Activated CD4-positive, alpha-beta T cell treated with anti-CD3 and anti-CD28 coated beads, Interleukin-2, amount 10 ng/mL, durations not matched to agents 7 days and 5 days (primary cell): ENCODE measurements around the gene EHMT1. TPM values are rescaled to one million over a fixed set of nuclear protein-coding genes. Genes with fewer than 3 reads are reported as not detected.

Experiments used
- CTCF ChIA-PET: fragments of 350-600 bp; sonication (Branson Sonifier 250); formaldehyde crosslinking; loops from one replicate; lab custom pipeline; 2021; ENCODE audit warnings: antibody characterized with exemption; lab: Charles Lee
- POLR2A ChIA-PET: fragments of 350-600 bp; sonication (Branson Sonifier 250); formaldehyde crosslinking; loops from one replicate; lab custom pipeline; 2021; ENCODE audit warnings: antibody characterized with exemption; lab: Charles Lee
- DNase-seq: peaks from one replicate; pipeline ENCODE4 v3.0.0-alpha.2; 2020
- H3K27ac Mint-ChIP-seq: one replicate; pipeline ENCODE4 v1.8.0; 2021; ENCODE audit warnings: mild to moderate bottlenecking, moderate library complexity, mixed read lengths
- H3K27me3 Mint-ChIP-seq: one replicate; pipeline ENCODE4 v1.8.0; 2021; ENCODE audit warnings: mixed read lengths
- H3K36me3 Mint-ChIP-seq: one replicate; pipeline ENCODE4 v1.8.0; 2021; ENCODE audit warnings: low read depth, mixed read lengths
- H3K4me1 Mint-ChIP-seq: one replicate; pipeline ENCODE4 v1.8.0; 2021; ENCODE audit warnings: mixed read lengths
- H3K4me3 Mint-ChIP-seq: one replicate; pipeline ENCODE4 v1.8.0; 2021; ENCODE audit warnings: mild to moderate bottlenecking, moderate library complexity, mixed read lengths
- H3K9me3 Mint-ChIP-seq: one replicate; pipeline ENCODE4 v1.8.0; 2021; ENCODE audit warnings: mixed read lengths
- total RNA-seq, 2 experiments: library from RNA; stranded (reverse); gene quantifications; one replicate each; pipeline ENCODE4 v1.2.3, GENCODE V29; 2021

EHMT1 gene
- total RNA-seq, 2 experiments from 2014 or later = 100 to 110 TPM

- H3K4me3 Mint-ChIP-seq = no peak overlapping the region
- no peaks in the 10 kb centered on the region for H3K27me3 Mint-ChIP-seq
- no peak for DNase-seq
- H3K27ac Mint-ChIP-seq = no peak overlapping the region
- CTCF ChIA-PET = interaction anchor here (0.6 kb wide), 1 partner anchor 172 kb away, joined by 3 read pairs; no protein-coding TSS in a partner anchor
- peaks cover 30% of the 10 kb centered on the region for H3K36me3 Mint-ChIP-seq
- POLR2A ChIA-PET = no interaction called here
- H3K9me3 Mint-ChIP-seq = no peaks in the 10 kb centered on the region
- H3K4me1 Mint-ChIP-seq = peaks cover 21% of the 10 kb centered on the region
Measured at GRCh38 chr9:137742698-137743097, 123.9 kb downstream of the EHMT1 start.

- Mint-ChIP-seq H3K4me1 (peaks cover 20% of the 10 kb centered on the region), H3K27me3 (no peaks in the 10 kb centered on the region), H3K4me3 (no peak overlapping the region), H3K9me3 (no peaks in the 10 kb centered on the region), H3K36me3 (peaks cover 27% of the 10 kb centered on the region), H3K27ac (no peak overlapping the region)
- ChIA-PET POLR2A (no interaction called here), CTCF (no interaction called here)
- DNase-seq = no peak
Measured at GRCh38 chr9:137743695-137744094, 124.9 kb downstream of the EHMT1 start.

- no peak for DNase-seq
- Mint-ChIP-seq H3K9me3 (no peaks in the 10 kb centered on the region), H3K36me3 (peaks cover 27% of the 10 kb centered on the region), H3K4me1 (peaks cover 20% of the 10 kb centered on the region), H3K27me3 (no peaks in the 10 kb centered on the region), H3K27ac (no peak overlapping the region), H3K4me3 (no peak overlapping the region)
- ChIA-PET POLR2A (no interaction called here), CTCF (no interaction called here)
Measured at GRCh38 chr9:137744632-137745183, 125.9 kb downstream of the EHMT1 start.

- DNase-seq = no peak
- peaks cover 28% of the 10 kb centered on the region for H3K36me3 Mint-ChIP-seq
- H3K4me1 Mint-ChIP-seq = peaks cover 20% of the 10 kb centered on the region
- CTCF ChIA-PET = no interaction called here
- H3K27me3 Mint-ChIP-seq = no peaks in the 10 kb centered on the region
- peak overlapping the region; percentile 64 for H3K27ac Mint-ChIP-seq
- POLR2A ChIA-PET = no interaction called here
- H3K4me3 Mint-ChIP-seq = no peak overlapping the region
- no peaks in the 10 kb centered on the region for H3K9me3 Mint-ChIP-seq
Measured at GRCh38 chr9:137745541-137745991, 126.8 kb downstream of the EHMT1 start.

GRCh38 chr9:137748311-137748710 is 129.5 kb downstream of the EHMT1 start:
- ChIA-PET CTCF (no interaction called here), POLR2A (no interaction called here)
- no peak overlapping the region for H3K4me3 Mint-ChIP-seq
- peak overlapping the region; percentile 46 for H3K27ac Mint-ChIP-seq
- peaks cover 15% of the 10 kb centered on the region for H3K4me1 Mint-ChIP-seq
- peaks cover 45% of the 10 kb centered on the region for H3K36me3 Mint-ChIP-seq
- H3K9me3 Mint-ChIP-seq = no peaks in the 10 kb centered on the region
- no peak for DNase-seq
- H3K27me3 Mint-ChIP-seq = no peaks in the 10 kb centered on the region

GRCh38 chr9:137748741-137749140 is 129.9 kb downstream of the EHMT1 start:
- H3K4me1 Mint-ChIP-seq = peaks cover 15% of the 10 kb centered on the region
- CTCF ChIA-PET = no interaction called here
- no peak overlapping the region for H3K4me3 Mint-ChIP-seq

GRCh38 chr9:137749511-137749910 is 130.7 kb downstream of the EHMT1 start:
- CTCF ChIA-PET = interaction anchor here (1.2 kb wide), 1 partner anchor 18 kb away, joined by 3 read pairs; no protein-coding TSS in a partner anchor
- Mint-ChIP-seq H3K4me3 (no peak overlapping the region), H3K36me3 (peaks cover 51% of the 10 kb centered on the region), H3K4me1 (peaks cover 14% of the 10 kb centered on the region), H3K27ac (peak overlapping the region; percentile 34), H3K9me3 (peaks cover 6% of the 10 kb centered on the region), H3K27me3 (no peaks in the 10 kb centered on the region)
- POLR2A ChIA-PET = no interaction called here
- DNase-seq = no peak

More at GRCh38 chr9:137748741-137749140, 129.9 kb downstream of the EHMT1 start:
- Mint-ChIP-seq H3K36me3 (peaks cover 47% of the 10 kb centered on the region), H3K9me3 (peaks cover 2% of the 10 kb centered on the region), H3K27me3 (no peaks in the 10 kb centered on the region), H3K27ac (peak overlapping the region; percentile 46)
- no peak for DNase-seq
- POLR2A ChIA-PET = no interaction called here

GRCh38 chr9:137750007-137750406 is 131.2 kb downstream of the EHMT1 start:
- Mint-ChIP-seq H3K36me3 (peaks cover 51% of the 10 kb centered on the region), H3K9me3 (peaks cover 9% of the 10 kb centered on the region), H3K4me3 (no peak overlapping the region), H3K4me1 (peaks cover 9% of the 10 kb centered on the region), H3K27me3 (no peaks in the 10 kb centered on the region), H3K27ac (peak overlapping the region; percentile 34)
- ChIA-PET POLR2A (no interaction called here), CTCF (interaction anchor here (1.2 kb wide), 1 partner anchor 17 kb away, joined by 3 read pairs; no protein-coding TSS in a partner anchor)
- no peak for DNase-seq

- CTCF ChIA-PET = interaction anchor here (1.2 kb wide), 1 partner anchor 17 kb away, joined by 3 read pairs; no protein-coding TSS in a partner anchor
- Mint-ChIP-seq H3K27ac (no peak overlapping the region), H3K4me3 (no peak overlapping the region), H3K36me3 (peaks cover 55% of the 10 kb centered on the region), H3K4me1 (peaks cover 5% of the 10 kb centered on the region), H3K27me3 (no peaks in the 10 kb centered on the region), H3K9me3 (peaks cover 15% of the 10 kb centered on the region)
- POLR2A ChIA-PET = no interaction called here
- DNase-seq = no peak
Measured at GRCh38 chr9:137750566-137750965, 131.8 kb downstream of the EHMT1 start.

- Mint-ChIP-seq H3K9me3 (peaks cover 20% of the 10 kb centered on the region), H3K4me3 (no peak overlapping the region), H3K27ac (no peak overlapping the region), H3K36me3 (peaks cover 60% of the 10 kb centered on the region), H3K27me3 (no peaks in the 10 kb centered on the region), H3K4me1 (peaks cover 5% of the 10 kb centered on the region)
- ChIA-PET CTCF (no interaction called here), POLR2A (no interaction called here)
- DNase-seq = no peak
Measured at GRCh38 chr9:137751616-137752015, 132.8 kb downstream of the EHMT1 start.

- peaks cover 20% of the 10 kb centered on the region for H3K9me3 Mint-ChIP-seq
- POLR2A ChIA-PET = no interaction called here
- CTCF ChIA-PET = interaction anchor here (0.6 kb wide), 2 partner anchors 12 to 38 kb away, joined by 3 read pairs; no protein-coding TSS in a partner anchor
- H3K27ac Mint-ChIP-seq = no peak overlapping the region
- peaks cover 61% of the 10 kb centered on the region for H3K36me3 Mint-ChIP-seq
- H3K27me3 Mint-ChIP-seq = no peaks in the 10 kb centered on the region
- no peak for DNase-seq
- H3K4me3 Mint-ChIP-seq = no peak overlapping the region
- peaks cover 13% of the 10 kb centered on the region for H3K4me1 Mint-ChIP-seq
Measured at GRCh38 chr9:137752426-137752825, 133.6 kb downstream of the EHMT1 start.

- ChIA-PET CTCF (interaction anchor here (0.6 kb wide), 2 partner anchors 13 to 39 kb away, joined by 3 read pairs; no protein-coding TSS in a partner anchor), POLR2A (no interaction called here)
- H3K36me3 Mint-ChIP-seq = peaks cover 67% of the 10 kb centered on the region
- no peak overlapping the region for H3K27ac Mint-ChIP-seq
- no peak for DNase-seq
- H3K4me1 Mint-ChIP-seq = peaks cover 21% of the 10 kb centered on the region
- no peak overlapping the region for H3K4me3 Mint-ChIP-seq
- no peaks in the 10 kb centered on the region for H3K27me3 Mint-ChIP-seq
- peaks cover 20% of the 10 kb centered on the region for H3K9me3 Mint-ChIP-seq
Measured at GRCh38 chr9:137753192-137753765, 134.5 kb downstream of the EHMT1 start.

GRCh38 chr9:137755261-137755927 is 136.6 kb downstream of the EHMT1 start:
- H3K27me3 Mint-ChIP-seq = no peaks in the 10 kb centered on the region
- H3K4me3 Mint-ChIP-seq = no peak overlapping the region
- peaks cover 36% of the 10 kb centered on the region for H3K4me1 Mint-ChIP-seq
- H3K27ac Mint-ChIP-seq = no peak overlapping the region
- peaks cover 85% of the 10 kb centered on the region for H3K36me3 Mint-ChIP-seq
- POLR2A ChIA-PET = no interaction called here
- CTCF ChIA-PET = no interaction called here
- H3K9me3 Mint-ChIP-seq = peaks cover 20% of the 10 kb centered on the region
- no peak for DNase-seq
